GM11168 (cell line): ENCODE results near the gene TMEM50B.
"Not testable (repeated sequence)": the region's sequence is repeated elsewhere in the genome, so short reads cannot be mapped to it uniquely, and the experiment has no call there.

Experiments
- in situ Hi-C: fragments of 300-500 bp; cut with MboI; formaldehyde crosslinking; loops from one replicate; pipeline ENCODE4 v1.12.0; 2022; ENCODE audit warnings: low sequenced_read_pairs; ENCODE audit not compliant: unreplicated experiment

The TMEM50B gene

DNA sequence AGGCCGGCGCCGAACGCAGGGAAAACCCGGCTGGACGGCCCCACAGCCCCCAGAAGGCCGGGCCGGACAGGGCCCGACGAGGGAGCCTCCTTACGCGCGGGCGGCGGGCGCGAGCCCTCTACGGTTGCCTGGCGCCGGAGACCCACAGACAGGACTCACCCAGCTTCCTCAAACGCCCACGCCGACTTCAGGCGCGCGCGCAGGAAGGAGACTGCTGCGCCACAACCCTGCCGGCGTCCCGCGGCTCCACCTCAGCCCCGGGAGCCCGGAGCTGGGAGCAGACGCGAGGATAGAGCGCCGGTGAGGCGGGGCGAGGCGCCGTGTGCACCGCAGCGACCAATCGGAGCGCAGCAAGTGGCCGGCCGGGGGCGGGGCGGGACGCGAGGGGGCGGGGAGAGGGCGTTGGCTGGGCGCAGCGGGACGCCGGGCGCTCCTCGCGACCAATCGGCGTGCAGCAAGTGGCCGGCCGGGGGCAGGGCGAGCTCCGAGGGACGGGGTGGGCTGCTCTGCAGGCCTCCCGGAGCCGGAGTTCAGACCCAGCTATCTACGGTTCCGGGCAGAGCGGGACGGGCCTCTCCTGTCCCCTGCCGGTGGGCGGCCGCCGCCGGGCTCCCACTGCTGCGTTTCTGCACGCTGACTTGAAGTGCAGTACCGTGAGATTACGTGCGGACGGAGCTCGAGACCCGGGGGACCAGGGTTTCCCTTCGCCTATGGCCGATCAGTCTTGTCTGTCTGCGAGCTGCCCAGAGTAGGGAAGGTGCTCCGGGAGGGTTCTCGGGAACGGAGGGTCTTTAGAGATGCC lies at the start of gene TMEM50B:
TMEM50B (minus strand) TSS at position 296 of the 802 bp plus-strand sequence. CDS start 11,089 bp downstream, outside the sequence.
- in situ Hi-C loops = no loop called here

DNA sequence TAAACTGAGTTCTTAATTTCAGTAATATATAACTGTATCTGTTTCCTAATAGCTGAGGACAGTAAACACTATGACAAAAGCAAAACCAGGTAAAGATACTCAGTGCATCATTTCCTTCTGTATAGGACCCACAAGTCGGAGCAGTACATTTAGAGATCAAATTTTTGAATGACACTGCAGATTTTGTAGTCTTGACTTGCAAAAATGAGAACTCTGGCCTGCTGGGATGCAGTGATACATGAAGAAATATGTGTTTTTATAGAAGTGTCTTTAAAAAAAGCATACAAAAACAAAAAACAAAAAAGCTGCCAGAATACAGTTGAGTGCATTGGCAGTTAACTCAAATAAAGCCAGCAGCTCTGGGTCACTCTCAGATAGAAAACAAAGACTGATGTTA lies 43.2 kb upstream of the TMEM50B start:
- in situ Hi-C loops = no loop called here

DNA sequence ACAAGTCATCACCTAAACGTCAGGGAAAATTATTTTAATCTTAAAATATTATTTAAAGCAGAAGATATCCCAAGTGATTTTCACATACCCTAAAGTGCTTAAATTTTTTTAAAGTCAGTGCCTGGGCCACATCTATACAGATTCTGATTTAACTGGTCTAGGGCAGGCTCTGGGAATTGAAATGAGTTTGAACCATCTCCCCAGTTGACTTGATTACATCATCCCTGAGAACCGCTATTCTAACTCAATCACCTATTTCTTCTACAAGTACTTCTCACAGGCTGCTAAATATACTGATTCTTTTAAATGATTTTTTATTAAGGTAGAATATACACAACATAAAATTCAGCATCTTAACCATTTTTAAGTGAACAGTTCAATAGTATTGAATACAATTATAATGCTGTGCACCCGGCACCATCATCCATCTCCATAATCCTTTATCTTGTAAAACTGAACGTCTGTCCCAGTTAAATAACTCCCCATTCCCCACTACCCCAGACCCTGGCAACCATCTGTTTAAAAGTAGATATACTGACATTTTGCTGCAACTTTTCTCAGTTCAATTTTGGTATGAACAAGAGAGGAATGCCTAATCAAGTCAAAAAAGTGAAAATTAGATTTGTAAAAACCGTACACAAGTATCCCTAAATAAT lies 42.7 kb upstream of the TMEM50B start:
- in situ Hi-C loops = no loop called here

DNA sequence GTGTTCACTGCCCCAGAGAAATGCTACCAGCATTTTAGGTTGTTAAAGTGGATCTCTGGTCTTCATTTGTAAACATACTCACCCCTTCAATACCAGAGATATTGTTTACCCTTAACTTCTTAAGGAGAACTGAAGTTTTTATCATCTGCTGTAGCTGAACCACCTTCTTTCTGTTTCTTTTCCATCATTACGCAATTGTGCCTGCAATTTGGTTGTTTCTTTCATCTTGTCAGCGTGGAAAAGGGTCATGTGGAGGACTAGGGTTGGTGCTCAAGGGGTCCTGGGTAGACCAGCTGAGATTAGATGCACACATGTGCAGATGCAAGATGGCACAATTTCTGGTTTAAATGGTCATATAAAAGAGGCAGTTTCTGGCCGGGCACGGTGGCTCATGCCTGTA lies 39.1 kb upstream of the TMEM50B start:
- in situ Hi-C loops = no loop called here

DNA sequence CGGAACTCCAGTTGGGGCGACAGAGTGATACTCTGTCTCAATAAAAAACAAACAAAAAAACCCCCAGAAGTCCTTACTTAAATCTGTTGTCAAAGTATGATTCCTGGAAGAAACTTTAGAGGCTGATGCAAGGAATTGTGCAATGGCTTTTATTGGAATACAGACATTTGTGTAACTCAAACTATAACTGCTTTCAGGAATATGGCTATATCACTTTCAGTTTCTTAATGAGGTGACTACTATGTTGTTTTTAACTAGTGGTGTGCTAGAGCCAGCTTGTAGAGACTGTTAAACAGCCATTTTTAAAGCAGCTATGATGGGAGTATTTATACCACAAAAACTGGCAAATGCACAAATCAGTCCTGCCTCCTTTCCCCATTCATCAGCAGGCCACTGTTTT lies 34.5 kb upstream of the TMEM50B start:
- in situ Hi-C loops = no loop called here

DNA sequence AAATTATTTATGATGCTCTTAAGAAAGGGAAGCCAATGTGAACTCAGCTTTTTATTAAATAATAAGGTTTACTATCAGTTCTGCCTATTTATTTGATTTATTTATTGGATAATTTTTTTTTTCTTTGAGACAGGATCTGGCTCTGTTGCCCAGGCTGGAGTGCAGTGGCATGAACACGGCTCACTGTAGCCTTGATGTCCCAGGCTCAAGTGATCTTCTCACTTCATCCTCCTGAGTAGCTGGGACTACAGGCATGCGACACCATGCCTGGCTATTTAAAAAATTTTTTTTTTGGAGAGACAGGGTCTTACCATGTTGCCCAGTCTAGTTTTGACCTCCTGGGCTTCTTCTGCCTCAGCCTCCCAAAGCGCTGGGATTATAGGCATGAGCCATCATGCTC lies 32.7 kb upstream of the TMEM50B start:
- in situ Hi-C loops = no loop called here

DNA sequence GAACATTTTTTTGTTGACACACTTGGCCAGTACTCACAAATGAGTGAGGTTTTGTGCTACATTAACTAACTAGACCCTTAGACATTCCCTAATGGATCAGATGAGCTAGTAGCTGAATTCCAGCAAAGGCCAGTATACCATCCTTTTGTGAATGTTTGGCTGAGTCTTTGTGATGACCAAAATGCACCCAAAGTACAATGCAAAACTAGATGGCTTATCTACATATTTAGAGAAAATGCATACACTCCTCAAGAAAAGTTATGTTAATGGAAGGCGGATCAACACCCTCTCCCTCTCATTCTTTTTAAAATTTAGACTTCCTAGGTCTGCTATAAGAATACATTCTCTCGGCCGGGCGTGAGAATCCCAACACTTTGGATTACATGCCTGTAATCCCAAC lies 31.9 kb upstream of the TMEM50B start:
- in situ Hi-C loops = no loop called here

DNA sequence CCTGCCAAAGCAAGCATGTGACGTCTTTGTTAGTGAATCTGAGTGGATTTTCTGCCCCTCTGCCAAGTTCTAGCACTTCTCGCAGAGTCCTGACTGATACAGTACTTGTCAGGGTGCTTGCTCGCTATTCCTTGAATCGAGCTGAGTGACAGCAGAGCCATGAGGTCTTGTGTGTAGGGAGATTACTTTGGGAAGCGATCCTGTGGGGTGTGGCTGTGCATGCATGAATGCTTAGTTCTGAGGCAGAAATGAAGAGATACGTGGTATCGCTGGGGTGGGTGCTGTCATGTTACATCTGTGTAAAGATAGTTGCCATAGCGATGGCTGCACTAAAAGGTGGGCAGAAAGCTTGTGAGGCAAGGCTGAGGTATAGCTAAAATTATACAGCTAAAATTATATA lies 31.1 kb upstream of the TMEM50B start:
- in situ Hi-C loops = no loop called here

DNA sequence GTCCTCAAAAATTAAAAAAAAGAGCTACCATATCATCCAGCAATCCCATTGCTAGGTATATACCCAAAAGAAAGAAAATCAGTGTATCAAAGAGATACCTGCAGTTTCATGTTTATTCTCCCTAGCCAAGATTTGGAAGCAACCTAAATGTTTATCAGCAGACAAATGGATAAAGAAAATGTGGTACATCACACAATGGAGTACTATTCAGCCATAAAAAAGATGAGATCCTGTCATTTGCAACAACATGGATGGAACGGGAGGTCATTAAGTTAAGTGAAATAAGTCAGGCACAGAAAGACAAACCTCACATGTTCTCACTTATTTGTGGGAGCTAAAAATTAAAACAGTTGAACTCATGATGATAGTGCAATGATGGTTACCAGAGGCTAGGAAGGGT lies 27.2 kb upstream of the TMEM50B start:
- in situ Hi-C loops = not testable (repeated sequence)

DNA sequence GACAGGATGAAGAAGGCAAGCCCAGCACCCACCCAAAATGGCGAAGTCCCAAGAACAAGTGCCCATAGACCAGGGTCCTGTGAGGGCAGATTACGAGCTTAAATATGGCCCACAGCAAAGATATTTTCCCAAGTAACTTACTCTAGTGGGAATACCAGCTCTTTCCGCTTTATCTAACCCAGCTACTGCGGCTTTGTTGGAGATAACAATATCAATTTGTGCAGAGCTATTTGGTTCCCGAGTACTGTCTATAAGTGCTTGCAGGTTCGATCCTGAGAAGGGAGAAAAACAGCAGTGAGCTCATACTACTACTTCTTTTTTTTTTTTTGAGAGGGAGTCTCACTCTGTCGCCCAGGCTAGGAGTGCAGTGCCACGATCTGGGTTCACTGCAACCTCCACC lies 26.1 kb upstream of the TMEM50B start:
- in situ Hi-C loops = no loop called here

DNA sequence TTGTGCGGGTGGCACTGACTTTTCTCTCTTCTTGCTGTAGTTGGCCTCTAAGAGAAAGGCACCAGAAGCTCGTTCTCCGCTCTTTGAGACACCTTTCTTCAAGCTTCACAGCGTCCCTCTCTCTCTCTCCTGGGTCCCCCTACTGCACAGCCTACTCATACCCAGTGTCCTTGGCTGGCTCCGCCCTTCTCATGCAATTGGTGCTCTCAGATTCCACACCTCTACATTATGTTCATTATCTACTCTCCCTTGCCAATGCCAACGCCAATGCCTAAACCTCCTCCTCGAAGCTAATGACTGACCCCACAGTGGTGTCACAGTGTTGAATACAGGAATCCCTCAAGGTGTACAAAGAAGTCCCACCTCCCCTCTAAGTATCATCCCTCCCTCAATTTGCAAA lies 16.6 kb upstream of the TMEM50B start:
- in situ Hi-C loops = no loop called here

DNA sequence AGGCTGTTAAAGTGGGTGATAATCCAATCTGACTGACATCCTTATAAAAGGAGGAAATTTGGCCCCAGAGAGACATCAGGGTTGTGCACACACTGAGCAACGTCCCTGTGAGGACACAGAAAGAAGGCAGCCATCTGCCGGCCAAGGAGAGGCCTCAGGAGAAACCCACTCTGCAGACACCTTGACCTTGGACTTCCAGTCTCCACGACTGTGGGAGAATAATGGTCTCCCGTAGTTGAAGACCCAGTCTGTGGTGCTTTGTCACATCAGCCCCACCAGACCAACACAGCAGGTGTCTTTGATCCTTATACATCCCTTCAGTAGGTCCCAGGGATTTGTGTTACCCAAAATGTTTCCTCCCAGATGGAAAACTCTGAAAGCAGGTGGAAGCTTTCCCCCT lies 16.0 kb upstream of the TMEM50B start:
- in situ Hi-C loops = no loop called here

DNA sequence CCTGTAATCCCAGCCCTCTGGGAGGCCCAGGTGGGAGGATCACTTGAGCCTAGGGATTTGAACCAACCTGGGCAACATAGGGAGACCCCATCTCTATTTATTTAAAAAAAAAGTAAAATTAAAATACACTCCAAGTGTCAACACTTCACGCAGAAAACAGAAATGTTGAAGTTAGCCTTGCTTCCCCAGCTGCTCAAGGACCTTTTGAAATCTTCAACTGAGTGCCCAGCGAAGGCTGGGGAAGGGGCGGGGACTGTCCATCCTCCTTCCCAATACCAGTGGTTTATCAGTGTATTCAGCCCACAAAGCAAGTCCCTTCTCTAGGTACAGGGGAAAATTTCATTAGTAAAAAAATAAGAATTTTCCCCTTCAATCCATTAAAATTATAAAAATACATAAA lies 14.0 kb upstream of the TMEM50B start:
- in situ Hi-C loops = no loop called here

DNA sequence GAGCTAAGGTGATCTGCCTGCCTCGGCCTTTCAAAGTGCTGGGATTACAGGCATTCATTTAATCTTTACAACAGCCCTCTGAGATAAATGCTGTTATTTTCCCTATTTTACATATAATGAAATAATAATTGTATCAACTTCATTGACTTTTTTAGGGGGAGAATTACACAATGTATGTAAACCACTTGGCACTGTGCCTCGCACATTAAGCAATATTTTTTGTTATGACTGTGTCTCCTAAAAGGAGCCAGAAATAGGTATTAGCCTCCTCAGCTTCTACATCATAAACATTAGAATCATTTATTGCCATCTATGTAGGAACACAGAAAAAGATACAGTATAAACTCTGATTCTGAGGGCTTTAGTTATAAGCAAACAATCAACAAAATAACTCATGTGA lies 12.8 kb upstream of the TMEM50B start:
- in situ Hi-C loops = no loop called here

DNA sequence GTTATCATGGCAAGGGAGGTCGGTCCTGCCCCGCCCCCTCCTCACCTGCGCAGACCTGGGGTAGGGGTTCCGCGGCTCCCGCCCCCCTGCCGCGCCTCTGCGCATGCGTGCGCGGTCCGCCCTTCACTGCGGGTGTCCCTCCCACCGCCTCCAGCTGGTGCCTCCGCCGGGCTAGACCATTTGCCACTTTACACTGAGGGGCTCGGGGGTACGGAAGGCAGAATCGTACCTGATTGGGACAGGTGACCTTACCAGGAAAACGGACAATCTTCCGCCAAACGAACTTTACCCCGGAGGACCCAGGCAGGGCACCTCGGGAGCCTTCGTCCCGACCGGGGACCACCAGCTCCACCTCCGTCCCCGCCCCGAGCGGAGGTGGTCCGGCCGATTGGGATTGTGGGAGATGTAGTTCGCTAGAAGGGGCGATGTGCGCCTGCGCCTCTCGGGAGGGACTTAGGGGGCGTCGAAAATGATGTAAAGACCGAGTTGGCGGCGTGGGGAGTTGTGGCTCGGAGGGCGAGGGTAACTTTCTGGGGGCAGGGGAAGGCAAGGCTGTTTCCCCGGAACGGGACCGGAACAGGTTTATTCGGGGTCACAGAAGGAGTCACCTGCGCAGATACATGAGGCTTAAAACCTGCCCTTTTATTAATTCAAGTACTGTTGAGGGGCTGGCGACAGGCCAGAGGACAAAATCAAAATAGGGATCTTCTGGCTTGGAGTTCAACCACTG lies 11.8 kb upstream of the TMEM50B start, which contains the start of gene DNAJC28:
DNAJC28 (minus strand) TSS at position 344 of the 730 bp plus-strand sequence. CDS start 2,323 bp downstream, outside the sequence.
- in situ Hi-C loops = no loop called here

DNA sequence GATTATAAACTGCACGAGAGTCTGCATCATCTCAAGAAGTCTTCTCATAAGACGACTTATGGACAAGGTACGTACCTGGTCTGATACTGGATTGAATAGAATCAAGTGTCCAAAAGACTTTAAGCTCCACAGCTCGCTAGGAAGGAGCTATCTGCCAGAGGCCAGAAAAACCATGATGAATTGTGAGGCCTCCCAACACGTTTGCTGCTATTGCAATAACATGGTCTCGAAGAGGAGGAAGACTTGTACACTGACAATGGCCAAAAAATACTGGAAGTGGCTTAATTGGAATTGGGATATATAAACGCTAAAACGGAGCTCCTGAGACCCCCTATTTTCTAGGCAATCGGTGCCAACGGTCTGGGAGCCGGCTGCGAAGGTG lies 11.2 kb upstream of the TMEM50B start:
- in situ Hi-C loops = no loop called here

DNA sequence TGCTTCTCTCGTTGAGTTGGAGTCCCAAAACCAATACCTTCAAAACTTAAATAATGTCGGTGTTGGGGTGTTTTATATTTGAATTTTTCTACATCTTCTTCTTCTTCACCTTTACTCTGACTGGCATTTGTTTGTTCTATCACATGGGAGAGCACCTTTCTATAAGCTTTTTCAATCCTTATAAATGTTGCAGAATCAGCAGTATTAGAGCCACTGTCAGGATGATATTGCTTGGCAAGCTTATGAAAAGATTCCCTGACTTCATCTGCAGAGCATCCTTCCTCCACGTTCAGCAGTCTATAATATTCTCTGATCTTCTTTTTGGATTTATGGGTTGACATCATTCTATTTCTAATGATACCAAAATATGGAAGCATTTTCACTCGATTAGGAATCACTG lies 9.2 kb upstream of the TMEM50B start:
- in situ Hi-C loops = no loop called here

DNA sequence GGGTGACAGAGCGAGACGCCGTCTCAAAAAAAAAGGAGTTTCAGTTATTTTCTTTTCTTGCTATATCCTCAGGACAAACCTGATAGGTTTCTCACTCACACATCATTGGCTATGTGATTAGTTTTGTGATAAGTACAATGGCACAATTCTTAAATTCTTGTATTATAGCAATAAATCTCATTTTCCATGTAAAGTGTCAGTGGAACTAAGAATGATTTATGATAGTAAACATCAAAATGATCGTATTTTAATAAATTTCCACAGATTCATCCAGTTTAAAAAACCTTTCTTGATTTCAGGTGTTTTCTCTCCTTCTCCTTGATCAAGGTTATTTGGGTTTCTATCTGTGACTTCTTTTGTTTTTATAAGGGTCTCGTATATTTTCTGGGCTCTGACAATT lies 8.2 kb upstream of the TMEM50B start:
- in situ Hi-C loops = no loop called here

DNA sequence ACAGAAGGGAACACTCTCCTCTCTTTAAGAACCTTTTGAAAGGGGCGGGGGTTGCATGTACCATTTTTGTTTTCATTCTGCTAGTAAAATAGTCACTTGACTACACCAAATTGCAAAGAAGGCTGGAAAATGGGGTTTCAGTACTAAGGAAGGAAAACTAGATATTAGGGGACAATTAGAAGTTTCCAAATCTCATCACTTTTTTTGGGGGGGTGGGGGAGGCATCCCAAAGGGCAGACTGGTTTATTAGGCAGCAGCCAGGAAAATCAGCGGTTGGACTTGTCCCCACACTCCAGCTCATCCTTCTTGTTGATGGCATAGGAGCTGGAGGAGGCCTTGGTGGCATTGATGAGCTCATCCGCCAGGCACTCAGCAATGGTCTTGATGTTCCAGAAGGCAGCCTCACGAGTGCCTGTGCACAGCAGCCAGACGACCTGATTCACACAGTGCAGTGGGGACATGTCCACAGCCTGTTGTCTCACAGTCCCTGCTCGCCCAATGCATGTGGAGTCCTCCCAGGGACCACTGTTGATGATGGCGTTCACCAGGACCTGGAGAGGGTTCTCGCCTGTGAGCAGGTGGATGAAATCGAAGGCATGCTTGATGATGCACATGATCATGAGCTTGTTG lies 1.7 kb upstream of the TMEM50B start:
- in situ Hi-C loops = no loop called here

DNA sequence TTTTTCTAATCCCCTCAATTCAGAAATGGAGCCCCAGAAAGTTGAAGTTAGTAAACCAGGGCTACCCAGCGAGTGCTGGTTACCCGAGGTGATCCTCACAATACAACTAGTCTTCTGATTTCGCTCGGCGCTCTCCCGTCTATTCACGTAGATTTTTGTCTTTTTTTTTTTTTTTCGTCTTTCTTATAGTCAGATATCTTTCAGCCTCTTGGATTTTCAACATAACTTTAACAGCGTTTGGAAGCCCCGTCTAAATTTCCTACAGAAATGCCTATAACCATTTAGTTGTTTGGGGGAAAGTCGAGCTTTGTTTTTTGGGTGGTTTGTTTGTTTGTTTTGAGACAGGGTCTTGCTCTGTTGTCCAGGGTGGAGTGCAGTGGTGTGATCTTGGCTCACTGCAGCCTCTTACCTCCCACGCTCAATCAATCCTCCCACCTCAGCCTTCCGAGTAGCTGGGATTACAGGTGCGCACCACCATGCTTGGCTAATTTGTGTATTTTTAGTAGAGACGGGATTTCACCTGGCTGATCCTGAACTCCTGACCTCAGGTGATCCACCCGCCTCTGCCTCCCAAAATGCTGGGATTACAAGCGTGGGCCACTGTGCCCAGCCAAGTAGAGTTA lies 818 bp upstream of the TMEM50B start:
- in situ Hi-C loops = no loop called here
